ENCODE data around the gene HMBS.

DNA sequence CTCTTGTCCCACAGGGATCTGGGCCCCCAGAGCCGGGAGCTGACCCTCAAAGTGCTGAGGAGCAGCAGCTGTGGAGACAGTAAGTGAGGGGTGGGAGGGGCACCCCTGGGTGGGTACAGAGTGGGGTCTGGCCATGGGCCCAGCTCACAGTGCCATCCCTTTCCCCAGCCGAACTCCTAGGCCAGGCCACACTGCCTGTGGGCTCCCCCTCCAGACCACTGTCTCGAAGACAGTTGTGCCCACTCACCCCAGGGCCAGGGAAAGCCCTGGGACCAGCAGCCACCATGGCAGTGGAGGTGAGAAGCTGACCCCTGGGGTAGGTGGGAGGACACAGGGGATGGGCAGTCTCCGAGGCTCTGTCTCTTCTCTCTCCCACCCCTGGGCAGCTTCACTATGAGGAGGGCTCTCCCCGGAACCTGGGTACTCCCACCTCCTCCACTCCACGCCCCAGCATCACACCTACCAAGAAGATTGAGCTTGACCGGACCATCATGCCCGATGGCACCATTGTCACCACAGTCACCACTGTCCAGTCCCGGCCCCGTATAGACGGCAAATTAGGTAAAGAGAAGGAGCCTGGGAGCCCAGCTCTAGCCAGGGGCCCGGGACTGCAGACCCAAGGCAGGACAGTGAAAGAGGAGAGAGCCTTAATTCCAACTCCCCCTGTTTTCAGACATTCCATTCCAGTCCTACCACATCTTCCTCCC is 27.8 kb downstream of the HMBS start:
- TF ChIP-seq EZH2 (IDR thresholded peaks at IDR 0.05; ENCODE audit: insufficient read depth, poor library complexity, severe bottlenecking) (no peak), EZH2phosphoT487 (IDR thresholded peaks at IDR 0.05; ENCODE audit: insufficient read depth, low read depth) (no peak)

Data from GM23248 (cell line).